CD4-positive, alpha-beta T cell (primary cell): Measurements from ENCODE around the gene EDEM3. TPM values are rescaled to one million over a fixed set of nuclear protein-coding genes. Genes with fewer than 3 reads are reported as not detected.

Experiments used
- ATAC-seq: fragments of 200-7000 bp; cut with Tn5 transposase; one replicate; pipeline ENCODE4 v1.10.0; 2022; ENCODE audit warnings: mild to moderate bottlenecking; ENCODE audit not compliant: poor library complexity
- CTCF ChIA-PET: fragments of 350-600 bp; sonication (Branson Sonifier 250); formaldehyde crosslinking; loops from one replicate; lab custom pipeline; 2021; ENCODE audit warnings: antibody characterized with exemption, inconsistent platforms; lab: Charles Lee
- POLR2A ChIA-PET: fragments of 350-600 bp; sonication (Branson Sonifier 250); formaldehyde crosslinking; loops from one replicate; lab custom pipeline; 2021; ENCODE audit warnings: antibody characterized with exemption, inconsistent platforms; lab: Charles Lee
- DNase-seq, 14 experiments: peaks; one replicate each; pipeline ENCODE4 v3.0.0-alpha.2; 2013 to 2020; ENCODE audit warnings: mixed read lengths in 2 of 14
- H3K27ac ChIP-seq, 2 donors: one replicate each; pipeline versions ENCODE4 v1.5.1 to v1.7.0; 2013; ENCODE audit warnings: low read length in 2 of 2, low read depth in 1 of 2, mild to moderate bottlenecking in 1 of 2
- H3K27me3 ChIP-seq, 2 experiments: 1 replicate in 1 of 2; 2 replicates in 1 of 2; pipeline versions ENCODE4 v1.6.1 to v1.7.0; 2013; ENCODE audit warnings: low read length in 2 of 2, control low read depth in 1 of 2, mild to moderate bottlenecking in 1 of 2, moderate library complexity in 1 of 2; ENCODE audit not compliant: insufficient read depth in 2 of 2, control insufficient read depth in 1 of 2
- H3K36me3 ChIP-seq: one replicate; pipeline ENCODE4 v1.6.1; 2013; ENCODE audit warnings: low read length, control low read depth; ENCODE audit not compliant: insufficient read depth
- H3K4me1 ChIP-seq: one replicate; pipeline ENCODE4 v1.6.1; 2013; ENCODE audit warnings: low read length, control low read depth; ENCODE audit not compliant: insufficient read depth
- H3K4me3 ChIP-seq: one replicate; pipeline ENCODE4 v1.5.1; 2013; ENCODE audit warnings: mild to moderate bottlenecking, low read length, moderate library complexity
- H3K9me3 ChIP-seq, 2 experiments: 1 replicate in 1 of 2; 2 replicates in 1 of 2; pipeline versions ENCODE4 v1.6.1 to v1.7.0; 2013; ENCODE audit warnings: low read length in 2 of 2, mild to moderate bottlenecking in 2 of 2, control low read depth in 1 of 2, moderate library complexity in 1 of 2; ENCODE audit not compliant: control insufficient read depth in 1 of 2, insufficient read depth in 1 of 2
- H3K27ac Mint-ChIP-seq: one replicate; pipeline ENCODE4 v1.8.0; 2020; ENCODE audit warnings: mixed read lengths
- H3K27me3 Mint-ChIP-seq: one replicate; pipeline ENCODE4 v1.8.0; 2021; ENCODE audit warnings: mixed read lengths
- H3K36me3 Mint-ChIP-seq: one replicate; pipeline ENCODE4 v1.8.0; 2021; ENCODE audit warnings: low read depth, mixed read lengths
- H3K4me1 Mint-ChIP-seq: one replicate; pipeline ENCODE4 v1.8.0; 2021; ENCODE audit warnings: low read depth, mixed read lengths
- H3K4me3 Mint-ChIP-seq: one replicate; pipeline ENCODE4 v1.8.0; 2020; ENCODE audit warnings: mild to moderate bottlenecking, mixed read lengths
- H3K9me3 Mint-ChIP-seq: one replicate; pipeline ENCODE4 v1.8.0; 2020; ENCODE audit warnings: mixed read lengths
- CTCF ChIP-seq: fragments of 200-600 bp; IDR thresholded peaks from one replicate; pipeline ENCODE4 v1.8.0; 2022; ENCODE audit warnings: antibody characterized with exemption, mild to moderate bottlenecking
- intact Hi-C, 2 experiments: fragments of 100-400 bp; cut with DNase I in 1 of 2; cut with micrococcal nuclease in 1 of 2; formaldehyde crosslinking; loops; one replicate each; pipeline versions ENCODE4 v1.15.1 to v1.9.0; 2023 to 2025; cut with DNase I, micrococcal nuclease
- total RNA-seq, 174 experiments: library from RNA in 2 of 174; stranded (reverse) in 2 of 174; gene quantifications; one replicate each; pipeline ENCODE4 v1.2.3 and lab custom pipeline; 2021 to 2026

The EDEM3 gene
- total RNA-seq, 2 experiments from 2014 or later: 19.9 to 20.0 TPM

- peak overlapping the region; percentile 90 for H3K27ac Mint-ChIP-seq
- CTCF ChIA-PET: no interaction called here
- H3K4me3 Mint-ChIP-seq: no peak overlapping the region
- H3K27ac ChIP-seq: no peak overlapping the region
- no peak for TF ChIP-seq CTCF
- no peaks in the 10 kb centered on the region for H3K27me3 ChIP-seq
- peaks cover 5% of the 10 kb centered on the region for H3K36me3 ChIP-seq
- ATAC-seq (no peak), DNase-seq (no peak)
- peaks cover 7% of the 10 kb centered on the region for H3K4me1 ChIP-seq
- peaks cover 88% of the 10 kb centered on the region for H3K4me1 Mint-ChIP-seq
- peaks cover 25% of the 10 kb centered on the region for H3K36me3 Mint-ChIP-seq
- intact Hi-C loops: loop anchor here in 1 of 2 experiments (5.0 kb wide), 1 partner anchor 46 kb away; no protein-coding TSS in a partner anchor
- no peaks in the 10 kb centered on the region for H3K9me3 ChIP-seq
- POLR2A ChIA-PET: no interaction called here
- H3K4me3 ChIP-seq: no peak overlapping the region
- no peaks in the 10 kb centered on the region for H3K27me3 Mint-ChIP-seq
- H3K9me3 Mint-ChIP-seq: no peaks in the 10 kb centered on the region
Observed at GRCh38 chr1:184748740-184749139, 5.9 kb downstream of the EDEM3 start.

GRCh38 chr1:184747089-184747955 lies 7.3 kb downstream of the EDEM3 start:
- CTCF ChIA-PET: interaction anchor here (1.3 kb wide), 1 partner anchor 11 kb away, joined by 3 read pairs; no protein-coding TSS in a partner anchor
- H3K27ac Mint-ChIP-seq: peak overlapping the region; percentile 90

More at GRCh38 chr1:184747089-184747955, 7.3 kb downstream of the EDEM3 start:
- ATAC-seq (no peak), DNase-seq (no peak)
- POLR2A ChIA-PET: interaction anchor here (0.5 kb wide), 1 partner anchor 61 kb away, joined by 4 read pairs; no protein-coding TSS in a partner anchor
- no peak overlapping the region for H3K27ac ChIP-seq
- no peaks in the 10 kb centered on the region for H3K9me3 ChIP-seq
- Mint-ChIP-seq H3K27me3 (no peaks in the 10 kb centered on the region), H3K4me1 (peaks cover 84% of the 10 kb centered on the region), H3K9me3 (no peaks in the 10 kb centered on the region), H3K36me3 (peaks cover 17% of the 10 kb centered on the region), H3K4me3 (no peak overlapping the region)
- H3K36me3 ChIP-seq: peaks cover 5% of the 10 kb centered on the region
- TF ChIP-seq CTCF: no peak
- H3K4me3 ChIP-seq: no peak overlapping the region
- no peaks in the 10 kb centered on the region for H3K27me3 ChIP-seq
- H3K4me1 ChIP-seq: peaks cover 7% of the 10 kb centered on the region
- intact Hi-C loops: loop anchor here in 1 of 2 experiments (5.0 kb wide), 1 partner anchor 45 kb away; no protein-coding TSS in a partner anchor
